ENCODE measurements around the gene MAPKAP1. TPM values are rescaled to one million over a fixed set of nuclear protein-coding genes. Genes with fewer than 3 reads are reported as not detected.

MAPKAP1 gene
- total and polyA plus RNA-seq, 2 experiments from 2014 or later: 66.7 to 85.6 TPM

- H3K27me3 ChIP-seq: no peaks in the 10 kb centered on the region
- no peak overlapping the region for H3K4me3 ChIP-seq
- H3K27ac ChIP-seq: no peak overlapping the region
- no peak for TF ChIP-seq CTCF (IDR thresholded peaks at IDR 0.05; ENCODE audit: low read depth, low read length)
- H3K9me3 ChIP-seq (ENCODE audit: low read depth): no peaks in the 10 kb centered on the region
- H3K4me1 ChIP-seq (ENCODE audit: low read depth): peaks cover 19% of the 10 kb centered on the region
- peak in 1 of 2 donors; percentile 42 for DNase-seq (ENCODE audit: low read depth in 1 of 2, low spot score in 1 of 2)
- H3K36me3 ChIP-seq: no peaks in the 10 kb centered on the region
These were observed 76.6 kb downstream of the MAPKAP1 start for GRCh38 chr9:125630436-125630835.

GRCh38 chr9:125629446-125629845 is 77.6 kb downstream of the MAPKAP1 start:
- TF ChIP-seq CTCF (IDR thresholded peaks at IDR 0.05; ENCODE audit: low read depth, low read length): no peak
- Histone ChIP-seq H3K4me1 (ENCODE audit: low read depth) (peaks cover 19% of the 10 kb centered on the region), H3K9me3 (ENCODE audit: low read depth) (no peaks in the 10 kb centered on the region), H3K27me3 (no peaks in the 10 kb centered on the region), H3K36me3 (no peaks in the 10 kb centered on the region), H3K27ac (no peak overlapping the region), H3K4me3 (no peak overlapping the region)
- no peak for DNase-seq (ENCODE audit: low read depth in 1 of 2, low spot score in 1 of 2)

- H3K27me3 ChIP-seq: no peaks in the 10 kb centered on the region
- no peak overlapping the region for H3K4me3 ChIP-seq
- no peak overlapping the region for H3K27ac ChIP-seq
- H3K36me3 ChIP-seq: no peaks in the 10 kb centered on the region
- H3K4me1 ChIP-seq (ENCODE audit: low read depth): no peaks in the 10 kb centered on the region
- H3K9me3 ChIP-seq (ENCODE audit: low read depth): no peaks in the 10 kb centered on the region
- TF ChIP-seq CTCF (IDR thresholded peaks at IDR 0.05; ENCODE audit: low read depth, low read length): no peak
- no peak for DNase-seq (ENCODE audit: low read depth in 1 of 2, low spot score in 1 of 2)
These were observed 80.8 kb downstream of the MAPKAP1 start for GRCh38 chr9:125626187-125626586.

- no peak for TF ChIP-seq CTCF (IDR thresholded peaks at IDR 0.05; ENCODE audit: low read depth, low read length)
- H3K9me3 ChIP-seq (ENCODE audit: low read depth): no peaks in the 10 kb centered on the region
- no peaks in the 10 kb centered on the region for H3K36me3 ChIP-seq
- H3K4me3 ChIP-seq: no peak overlapping the region
- no peaks in the 10 kb centered on the region for H3K27me3 ChIP-seq
- H3K4me1 ChIP-seq (ENCODE audit: low read depth): no peaks in the 10 kb centered on the region
- no peak for DNase-seq (ENCODE audit: low read depth in 1 of 2, low spot score in 1 of 2)
- H3K27ac ChIP-seq: no peak overlapping the region
These were observed 85.8 kb downstream of the MAPKAP1 start for GRCh38 chr9:125621170-125621569.

- Histone ChIP-seq H3K27ac (no peak overlapping the region), H3K4me1 (ENCODE audit: low read depth) (no peaks in the 10 kb centered on the region), H3K9me3 (ENCODE audit: low read depth) (no peaks in the 10 kb centered on the region), H3K27me3 (no peaks in the 10 kb centered on the region), H3K4me3 (no peak overlapping the region), H3K36me3 (no peaks in the 10 kb centered on the region)
- no peak for DNase-seq (ENCODE audit: low read depth in 1 of 2, low spot score in 1 of 2)
- TF ChIP-seq CTCF (IDR thresholded peaks at IDR 0.05; ENCODE audit: low read depth, low read length): no peak
These were observed 86.8 kb downstream of the MAPKAP1 start for GRCh38 chr9:125620216-125620615.

GRCh38 chr9:125617087-125617486 is 89.9 kb downstream of the MAPKAP1 start:
- Histone ChIP-seq H3K27ac (no peak overlapping the region), H3K4me1 (ENCODE audit: low read depth) (no peaks in the 10 kb centered on the region), H3K27me3 (no peaks in the 10 kb centered on the region), H3K9me3 (ENCODE audit: low read depth) (no peaks in the 10 kb centered on the region), H3K36me3 (no peaks in the 10 kb centered on the region), H3K4me3 (no peak overlapping the region)
- TF ChIP-seq CTCF (IDR thresholded peaks at IDR 0.05; ENCODE audit: low read depth, low read length): no peak
- no peak for DNase-seq (ENCODE audit: low read depth in 1 of 2, low spot score in 1 of 2)

Measured in cardiac muscle cell (in vitro differentiated cells and primary cell).